ENCODE data around the gene ATP6V1E1. TPM values are rescaled to one million over a fixed set of nuclear protein-coding genes. Genes with fewer than 3 reads are reported as not detected.

Gene ATP6V1E1
- total and polyA plus RNA-seq, 2 of the 13 experiments (the other 11 are each of a cell fraction or from before 2014, with no cell fraction given) = 69.3 to 90.9 TPM

DNA sequence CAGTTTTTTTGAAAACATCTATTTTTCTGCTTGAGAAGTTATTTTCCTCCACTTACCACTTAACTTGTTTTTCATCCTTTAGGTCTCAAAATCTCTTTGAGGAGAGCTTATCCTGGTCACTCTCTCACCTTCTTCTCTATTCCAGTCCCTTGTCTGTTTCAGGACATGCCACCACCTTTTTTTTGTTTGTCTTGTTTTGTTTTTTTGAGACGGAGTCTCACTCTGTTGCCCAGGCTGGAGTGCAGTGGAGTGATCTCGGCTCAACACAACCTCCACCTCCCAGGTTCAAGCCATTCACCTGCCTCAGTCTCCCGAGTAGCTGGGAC, 5.4 kb upstream of the ATP6V1E1 start:
- H3K36me3 ChIP-seq (replicated peaks in 1 of 2; ENCODE audit: control insufficient read depth in 1 of 2, insufficient read depth in 2 of 2, low read length in 2 of 2) = no peaks in the 10 kb centered on the region
- FAIRE-seq (no peak), DNase-seq (ENCODE audit: low spot score) (no peak), ATAC-seq (no peak)
- POLR2A ChIA-PET = no interaction called here
- intact Hi-C loops (cut with micrococcal nuclease; ENCODE audit: unreplicated experiment) = no loop called here
- H2AFZ ChIP-seq (ENCODE audit: low read length) = peak overlapping the region; percentile 48
- H3K4me3 ChIP-seq (replicated peaks in 1 of 3; ENCODE audit: insufficient read depth in 1 of 3, low read depth in 2 of 3, low read length in 3 of 3) = no peak overlapping the region
- 91% methylated on average over 3 of the region's 3 CpGs for WGBS (ENCODE audit: low lambda C conversion rate)
- TF ChIP-seq ZFP62 (CRISPR knock-in tag; IDR thresholded peaks at IDR 0.05) (no peak), ZNF121 (CRISPR knock-in tag; IDR thresholded peaks at IDR 0.05) (peak; percentile 45; the same call in 1 of the 2 replicates)
- H3K9me3 ChIP-seq (ENCODE audit: low read length) = no peaks in the 10 kb centered on the region
- BruUV-seq (replicated peaks) = no TSS peak
- H3K4me2 ChIP-seq (ENCODE audit: low read depth, low read length) = peak overlapping the region; percentile 59
- H3K27me3 ChIP-seq (ENCODE audit: control insufficient read depth in 1 of 2, insufficient read depth in 2 of 2, low read length in 2 of 2) = no peaks in the 10 kb centered on the region; a peak in 1 of 5 replicates
- H3K4me1 ChIP-seq (ENCODE audit: insufficient read depth, low read length) = peaks cover 39% of the 10 kb centered on the region
- peak overlapping the region; percentile 61; the same call in 1 of the 2 replicates for H3K9ac ChIP-seq (ENCODE audit: insufficient read depth, low read depth, low read length)
- in situ Hi-C loops (cut with HindIII; ENCODE audit: extremely low pct_ligation_motif_present, low pct_unique_long_range_greater_than_20kb) = no loop called here
- CTCF ChIA-PET (ENCODE audit: low intra/inter-chr PET ratio, low total read pairs) = no interaction called here
- H3K27ac ChIP-seq (ENCODE audit: extremely low read length, insufficient read depth, low read length) = peak overlapping the region; percentile 83
- peaks cover 3% of the 10 kb centered on the region for H3K79me2 ChIP-seq (ENCODE audit: insufficient read depth, low read length)
- H4K20me1 ChIP-seq (ENCODE audit: insufficient read depth, low read length) = no peaks in the 10 kb centered on the region

DNA sequence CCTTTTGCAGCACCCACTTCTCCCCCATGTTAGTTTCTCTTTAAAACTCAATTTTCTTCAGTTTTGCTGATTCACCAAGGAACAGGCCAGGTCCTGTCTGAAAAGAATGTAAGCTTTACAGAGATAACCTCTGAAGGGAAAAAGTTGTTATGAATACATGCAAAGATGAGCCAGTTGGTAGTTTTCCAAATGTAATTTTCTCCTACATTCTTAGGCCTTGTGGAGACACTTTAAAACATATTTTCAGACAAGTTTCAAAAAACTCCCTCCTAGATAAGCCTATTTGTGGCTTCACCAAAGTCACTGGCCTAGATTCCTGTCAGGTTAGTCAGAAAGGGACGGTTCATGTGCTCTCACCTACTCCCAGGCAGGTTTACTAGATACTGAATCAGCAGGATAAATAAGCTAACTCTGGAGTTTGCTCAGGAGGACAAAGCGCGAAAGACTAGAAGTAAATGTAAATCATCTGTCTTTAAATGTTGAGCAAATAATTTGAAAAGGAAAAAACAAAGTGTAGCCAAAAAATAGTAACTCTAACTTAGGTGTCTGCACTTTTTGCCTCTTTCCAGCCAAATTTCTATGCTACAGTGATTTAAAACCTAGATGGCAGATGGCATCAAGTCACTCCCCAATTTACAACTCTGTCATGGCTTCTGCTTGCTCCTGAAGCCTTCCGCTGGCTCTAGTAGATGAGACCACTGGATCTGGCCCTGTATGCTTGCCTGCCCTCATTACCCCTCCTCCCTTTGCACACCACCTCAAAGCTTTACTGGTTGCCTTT, 4.9 kb upstream of the ATP6V1E1 start:
- Histone ChIP-seq H3K79me2 (ENCODE audit: insufficient read depth, low read length) (peaks cover 2% of the 10 kb centered on the region), H3K9me3 (ENCODE audit: low read length) (no peaks in the 10 kb centered on the region), H3K27me3 (ENCODE audit: control insufficient read depth in 1 of 2, insufficient read depth in 2 of 2, low read length in 2 of 2) (no peaks in the 10 kb centered on the region; a peak in 1 of 5 replicates), H3K4me1 (ENCODE audit: insufficient read depth, low read length) (peaks cover 39% of the 10 kb centered on the region), H2AFZ (ENCODE audit: low read length) (peak overlapping the region; percentile 48), H3K36me3 (replicated peaks in 1 of 2; ENCODE audit: control insufficient read depth in 1 of 2, insufficient read depth in 2 of 2, low read length in 2 of 2) (no peaks in the 10 kb centered on the region), H3K9ac (ENCODE audit: insufficient read depth, low read depth, low read length) (peak overlapping the region; percentile 61), H4K20me1 (ENCODE audit: insufficient read depth, low read length) (no peaks in the 10 kb centered on the region), H3K4me2 (ENCODE audit: low read depth, low read length) (peak overlapping the region; percentile 59), H3K27ac (ENCODE audit: extremely low read length, insufficient read depth, low read length) (peak overlapping the region; percentile 83), H3K4me3 (replicated peaks in 1 of 3; ENCODE audit: insufficient read depth in 1 of 3, low read depth in 2 of 3, low read length in 3 of 3) (peak overlapping the region in 1 of 3 experiments; percentile 5; a peak in 2 of 6 replicates)
- in situ Hi-C loops (cut with HindIII; ENCODE audit: extremely low pct_ligation_motif_present, low pct_unique_long_range_greater_than_20kb) = no loop called here
- ATAC-seq = peak; percentile 62
- DNase-seq (ENCODE audit: low spot score) = peak; percentile 85
- ChIA-PET POLR2A (no interaction called here), CTCF (ENCODE audit: low intra/inter-chr PET ratio, low total read pairs) (no interaction called here)
- BruUV-seq (replicated peaks) = no TSS peak
- intact Hi-C loops (cut with micrococcal nuclease; ENCODE audit: unreplicated experiment) = no loop called here
- no peak for FAIRE-seq
- WGBS (ENCODE audit: low lambda C conversion rate) = 25% methylated on average over 4 of the region's 4 CpGs
- TF ChIP-seq KAT8 (CRISPR knock-in tag; IDR thresholded peaks at IDR 0.05) (0 out of 2 replicates have a peak, but pooled peaks have one; percentile 23), NKX3-1 (CRISPR knock-in tag; IDR thresholded peaks at IDR 0.05) (peak; percentile 26; the same call in 1 of the 2 replicates)
- TF ChIP-seq, protein P1, sequence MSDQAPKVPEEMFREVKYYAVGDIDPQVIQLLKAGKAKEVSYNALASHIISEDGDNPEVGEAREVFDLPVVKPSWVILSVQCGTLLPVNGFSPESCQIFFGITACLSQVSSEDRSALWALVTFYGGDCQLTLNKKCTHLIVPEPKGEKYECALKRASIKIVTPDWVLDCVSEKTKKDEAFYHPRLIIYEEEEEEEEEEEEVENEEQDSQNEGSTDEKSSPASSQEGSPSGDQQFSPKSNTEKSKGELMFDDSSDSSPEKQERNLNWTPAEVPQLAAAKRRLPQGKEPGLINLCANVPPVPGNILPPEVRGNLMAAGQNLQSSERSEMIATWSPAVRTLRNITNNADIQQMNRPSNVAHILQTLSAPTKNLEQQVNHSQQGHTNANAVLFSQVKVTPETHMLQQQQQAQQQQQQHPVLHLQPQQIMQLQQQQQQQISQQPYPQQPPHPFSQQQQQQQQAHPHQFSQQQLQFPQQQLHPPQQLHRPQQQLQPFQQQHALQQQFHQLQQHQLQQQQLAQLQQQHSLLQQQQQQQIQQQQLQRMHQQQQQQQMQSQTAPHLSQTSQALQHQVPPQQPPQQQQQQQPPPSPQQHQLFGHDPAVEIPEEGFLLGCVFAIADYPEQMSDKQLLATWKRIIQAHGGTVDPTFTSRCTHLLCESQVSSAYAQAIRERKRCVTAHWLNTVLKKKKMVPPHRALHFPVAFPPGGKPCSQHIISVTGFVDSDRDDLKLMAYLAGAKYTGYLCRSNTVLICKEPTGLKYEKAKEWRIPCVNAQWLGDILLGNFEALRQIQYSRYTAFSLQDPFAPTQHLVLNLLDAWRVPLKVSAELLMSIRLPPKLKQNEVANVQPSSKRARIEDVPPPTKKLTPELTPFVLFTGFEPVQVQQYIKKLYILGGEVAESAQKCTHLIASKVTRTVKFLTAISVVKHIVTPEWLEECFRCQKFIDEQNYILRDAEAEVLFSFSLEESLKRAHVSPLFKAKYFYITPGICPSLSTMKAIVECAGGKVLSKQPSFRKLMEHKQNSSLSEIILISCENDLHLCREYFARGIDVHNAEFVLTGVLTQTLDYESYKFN (CRISPR knock-in tag; conservative IDR thresholded peaks at IDR 0.05) = peak; percentile 73
- TF ChIP-seq, protein P2, sequence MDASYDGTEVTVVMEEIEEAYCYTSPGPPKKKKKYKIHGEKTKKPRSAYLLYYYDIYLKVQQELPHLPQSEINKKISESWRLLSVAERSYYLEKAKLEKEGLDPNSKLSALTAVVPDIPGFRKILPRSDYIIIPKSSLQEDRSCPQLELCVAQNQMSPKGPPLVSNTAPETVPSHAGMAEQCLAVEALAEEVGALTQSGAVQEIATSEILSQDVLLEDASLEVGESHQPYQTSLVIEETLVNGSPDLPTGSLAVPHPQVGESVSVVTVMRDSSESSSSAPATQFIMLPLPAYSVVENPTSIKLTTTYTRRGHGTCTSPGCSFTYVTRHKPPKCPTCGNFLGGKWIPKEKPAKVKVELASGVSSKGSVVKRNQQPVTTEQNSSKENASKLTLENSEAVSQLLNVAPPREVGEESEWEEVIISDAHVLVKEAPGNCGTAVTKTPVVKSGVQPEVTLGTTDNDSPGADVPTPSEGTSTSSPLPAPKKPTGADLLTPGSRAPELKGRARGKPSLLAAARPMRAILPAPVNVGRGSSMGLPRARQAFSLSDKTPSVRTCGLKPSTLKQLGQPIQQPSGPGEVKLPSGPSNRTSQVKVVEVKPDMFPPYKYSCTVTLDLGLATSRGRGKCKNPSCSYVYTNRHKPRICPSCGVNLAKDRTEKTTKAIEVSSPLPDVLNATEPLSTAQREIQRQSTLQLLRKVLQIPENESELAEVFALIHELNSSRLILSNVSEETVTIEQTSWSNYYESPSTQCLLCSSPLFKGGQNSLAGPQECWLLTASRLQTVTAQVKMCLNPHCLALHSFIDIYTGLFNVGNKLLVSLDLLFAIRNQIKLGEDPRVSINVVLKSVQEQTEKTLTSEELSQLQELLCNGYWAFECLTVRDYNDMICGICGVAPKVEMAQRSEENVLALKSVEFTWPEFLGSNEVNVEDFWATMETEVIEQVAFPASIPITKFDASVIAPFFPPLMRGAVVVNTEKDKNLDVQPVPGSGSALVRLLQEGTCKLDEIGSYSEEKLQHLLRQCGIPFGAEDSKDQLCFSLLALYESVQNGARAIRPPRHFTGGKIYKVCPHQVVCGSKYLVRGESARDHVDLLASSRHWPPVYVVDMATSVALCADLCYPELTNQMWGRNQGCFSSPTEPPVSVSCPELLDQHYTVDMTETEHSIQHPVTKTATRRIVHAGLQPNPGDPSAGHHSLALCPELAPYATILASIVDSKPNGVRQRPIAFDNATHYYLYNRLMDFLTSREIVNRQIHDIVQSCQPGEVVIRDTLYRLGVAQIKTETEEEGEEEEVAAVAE (CRISPR knock-in tag; IDR thresholded peaks at IDR 0.05; ENCODE audit: borderline replicate concordance) = 0 out of 2 replicates have a peak, but pooled peaks have one; percentile 20
- TF ChIP-seq, protein P3, sequence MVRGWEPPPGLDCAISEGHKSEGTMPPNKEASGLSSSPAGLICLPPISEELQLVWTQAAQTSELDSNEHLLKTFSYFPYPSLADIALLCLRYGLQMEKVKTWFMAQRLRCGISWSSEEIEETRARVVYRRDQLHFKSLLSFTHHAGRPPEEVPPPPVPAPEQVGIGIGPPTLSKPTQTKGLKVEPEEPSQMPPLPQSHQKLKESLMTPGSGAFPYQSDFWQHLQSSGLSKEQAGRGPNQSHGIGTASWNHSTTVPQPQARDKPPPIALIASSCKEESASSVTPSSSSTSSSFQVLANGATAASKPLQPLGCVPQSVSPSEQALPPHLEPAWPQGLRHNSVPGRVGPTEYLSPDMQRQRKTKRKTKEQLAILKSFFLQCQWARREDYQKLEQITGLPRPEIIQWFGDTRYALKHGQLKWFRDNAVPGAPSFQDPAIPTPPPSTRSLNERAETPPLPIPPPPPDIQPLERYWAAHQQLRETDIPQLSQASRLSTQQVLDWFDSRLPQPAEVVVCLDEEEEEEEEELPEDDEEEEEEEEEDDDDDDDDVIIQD (CRISPR knock-in tag; IDR thresholded peaks at IDR 0.05; ENCODE audit: low read depth) = 0 out of 2 replicates have a peak, but pooled peaks have one; percentile 46

All from HepG2 (cell line).